Ovary (tissue), 9 donors: ENCODE measurements around the gene TIMM13. TPM values are rescaled to one million over a fixed set of nuclear protein-coding genes. Genes with fewer than 3 reads are reported as not detected.
A peak's percentile ranks its signal among the peaks of the same experiment; 100 is the strongest.

ENCODE experiments used
- DNase-seq, 5 donors: peaks; one replicate each; pipeline ENCODE4 v3.0.0-alpha.2; 2019 to 2020
- H3K27ac ChIP-seq, 2 donors: fragments of 200-600 bp; one replicate each; pipeline versions ENCODE4 v1.5.1 to v1.8.0; 2019 to 2022
- H3K27me3 ChIP-seq: fragments of 200-600 bp; one replicate; pipeline ENCODE4 v1.8.0; 2022
- H3K36me3 ChIP-seq: fragments of 200-600 bp; sonication (generic); one replicate; pipeline ENCODE4 v1.5.1; 2019
- H3K4me1 ChIP-seq: one replicate; pipeline ENCODE4 v1.8.1; 2013; ENCODE audit warnings: mild to moderate bottlenecking, moderate library complexity; ENCODE audit not compliant: insufficient read depth
- H3K4me3 ChIP-seq: fragments of 200-600 bp; sonication (generic); one replicate; pipeline ENCODE4 v1.5.1; 2017
- H3K9me3 ChIP-seq, 2 donors: fragments of 200-600 bp in 1 of 2; sonication (generic) in 1 of 2; one replicate each; pipeline versions ENCODE4 v1.5.1 to v1.8.1; 2013 to 2019; ENCODE audit warnings: mild to moderate bottlenecking in 1 of 2, moderate library complexity in 1 of 2
- CTCF ChIP-seq, 3 donors: fragments of 450-650 bp in 2 of 3; fragments of 200-600 bp in 1 of 3; IDR thresholded peaks; one replicate each; pipeline versions ENCODE4 v1.5.1 to v1.8.0; 2016 to 2022; ENCODE audit warnings: antibody characterized with exemption in 3 of 3, mild to moderate bottlenecking in 1 of 3
- EP300 ChIP-seq: sonication (generic); formaldehyde crosslinking; IDR thresholded peaks from one replicate; pipeline ENCODE4 v1.6.1; 2017; ENCODE audit warnings: antibody characterized with exemption
- POLR2A ChIP-seq: fragments of 450-650 bp; IDR thresholded peaks from one replicate; pipeline ENCODE4 v1.6.1; 2017; ENCODE audit warnings: antibody characterized with exemption, mild to moderate bottlenecking, moderate library complexity
- WGBS, 3 donors: extraction: QIAGEN DNeasy Blood & Tissue Kit in 1 of 3; methylation state at CpG; one replicate each; pipeline versions ENCODE4 v1.1.5 to v1.1.7; 2013 to 2017; 5-methylcytosine and 5-hydroxymethylcytosine counted together
- intact Hi-C, 4 donors: fragments of 100-400 bp; cut with DNase I; formaldehyde crosslinking; loops; one replicate each; pipeline versions ENCODE4 v1.11.0 to v1.15.1; 2022 to 2023
- polyA plus RNA-seq, 2 donors: library from polyadenylated mRNA; stranded (reverse); fragments of 200-250 nt in 1 of 2; fragments of 350-450 nt in 1 of 2; fragmentation: Illumina TruSeq in 1 of 2; extraction: RNeasy Lipid Tissue Mini Kit (QIAGEN cat#74804) in 1 of 2; gene quantifications; one replicate each; pipeline ENCODE4 v1.2.3, GENCODE V29; 2013 to 2014
- total RNA-seq, 7 donors: library from RNA; depleted of rRNA in 2 of 7; stranded (reverse); fragments of >200 nt in 2 of 7; fragmentation: NEBNext Ultra II Directional in 3 of 7; extraction: Animal tissue kit (Norgen Biotek cat#: 25700) in 3 of 7; gene quantifications; one replicate each; pipeline versions ENCODE4 v1.1.0 to v1.2.4, GENCODE V29; 2016 to 2023
- donor health status: DM: no; HTN: no; CAD: no; lungs with moderate emphysema.
- donor health status: DM: no; HTN: no; CAD: no.
- donor health status: Bipolar disorder and iron deficiency.
- donor health status: DM: yes; HTN: yes; CAD: no.
- donor health status: DM: no; HTN: no; CAD: no.
- donor health status: DM: yes; HTN: yes; CAD: no.

TIMM13 gene
- total and polyA plus RNA-seq, 9 donors: 2.7 to 72.3 (median 49.7) TPM

DNA sequence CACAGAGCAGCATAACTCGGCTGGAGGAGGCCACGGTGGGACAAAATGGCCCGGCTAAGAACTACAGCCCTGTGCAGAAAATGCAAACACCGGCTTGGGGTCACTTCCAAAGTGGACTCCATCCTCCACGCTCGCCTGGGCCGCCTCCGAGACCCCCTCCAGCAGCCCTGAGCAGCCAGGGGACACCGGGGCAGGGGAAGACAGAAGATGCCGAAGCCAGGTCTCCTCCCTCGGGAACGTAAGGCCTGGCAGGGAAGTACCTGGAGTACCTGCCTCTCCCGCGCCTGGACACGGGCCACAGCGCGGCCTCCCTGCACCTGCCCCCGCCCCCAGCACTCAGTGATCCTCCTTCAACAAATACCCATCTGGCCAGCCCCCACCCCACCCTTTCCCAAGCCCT lies 24.4 kb upstream of the TIMM13 start:
- Histone ChIP-seq H3K27me3 (no peaks in the 10 kb centered on the region), H3K4me3 (no peak overlapping the region), H3K27ac (no peak overlapping the region), H3K4me1 (peaks cover 2% of the 10 kb centered on the region), H3K9me3 (no peaks in the 10 kb centered on the region), H3K36me3 (no peaks in the 10 kb centered on the region)
- no peak for TF ChIP-seq EP300
- TF ChIP-seq CTCF (IDR thresholded peaks at IDR 0.05): no peak
- TF ChIP-seq POLR2A: no peak
- intact Hi-C loops: no loop called here
- 85 to 96% (median 95%) methylated on average over 18 of the region's 18 CpGs for WGBS, 3 donors
- DNase-seq: peak in 1 of 5 donors; percentile 17

- DNase-seq: no peak
- Histone ChIP-seq H3K4me1 (peaks cover 2% of the 10 kb centered on the region), H3K9me3 (no peaks in the 10 kb centered on the region), H3K4me3 (no peak overlapping the region), H3K27ac (no peak overlapping the region), H3K36me3 (no peaks in the 10 kb centered on the region), H3K27me3 (no peaks in the 10 kb centered on the region)
- TF ChIP-seq CTCF (IDR thresholded peaks at IDR 0.05) (no peak), EP300 (no peak), POLR2A (no peak)
- 88 to 91% (median 91%) methylated on average over 7 of the region's 7 CpGs for WGBS, 3 donors
- intact Hi-C loops: no loop called here
Measured at GRCh38 chr19:2451138-2451537, 23.8 kb upstream of the TIMM13 start.

GRCh38 chr19:2449019-2449418 lies 21.6 kb upstream of the TIMM13 start:
- no peak for TF ChIP-seq CTCF (IDR thresholded peaks at IDR 0.05)
- TF ChIP-seq EP300: no peak
- TF ChIP-seq POLR2A: no peak
- Histone ChIP-seq H3K4me3 (no peak overlapping the region), H3K4me1 (no peaks in the 10 kb centered on the region), H3K9me3 (no peaks in the 10 kb centered on the region), H3K27ac (no peak overlapping the region), H3K36me3 (no peaks in the 10 kb centered on the region), H3K27me3 (no peaks in the 10 kb centered on the region)
- DNase-seq: peak in 1 of 5 donors; percentile 12
- WGBS, 3 donors: 94 to 97% (median 97%) methylated on average over 11 of the region's 11 CpGs
- intact Hi-C loops: no loop called here

DNA sequence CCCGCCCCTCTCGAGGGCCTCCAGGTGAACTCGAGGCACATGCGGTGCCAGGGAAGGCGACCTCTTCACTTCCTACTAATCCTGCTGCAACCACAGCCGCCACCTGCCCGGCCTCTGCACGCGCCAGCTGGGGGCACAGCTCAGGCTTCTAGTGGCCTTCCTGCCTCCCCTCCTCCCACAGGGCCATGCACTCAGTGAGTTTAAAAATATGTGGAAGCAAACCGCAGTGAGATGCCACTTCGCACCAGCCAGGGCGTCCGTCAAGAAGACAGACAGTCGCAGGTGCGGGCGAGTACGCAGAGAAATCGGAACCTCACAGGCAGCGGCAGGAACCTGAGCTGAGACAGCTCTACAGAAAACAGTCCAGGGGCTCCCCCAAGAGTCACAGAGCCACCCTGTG lies 19.0 kb upstream of the TIMM13 start:
- no peak overlapping the region for H3K27ac ChIP-seq
- peak in 1 of 5 donors; percentile 15 for DNase-seq
- no peaks in the 10 kb centered on the region for H3K27me3 ChIP-seq
- TF ChIP-seq CTCF (IDR thresholded peaks at IDR 0.05) (no peak), POLR2A (no peak), EP300 (no peak)
- H3K36me3 ChIP-seq: no peaks in the 10 kb centered on the region
- 70 to 74% (median 73%) methylated on average over 19 of the region's 19 CpGs for WGBS, 3 donors
- intact Hi-C loops: no loop called here
- no peaks in the 10 kb centered on the region for H3K9me3 ChIP-seq
- no peak overlapping the region for H3K4me3 ChIP-seq
- H3K4me1 ChIP-seq: no peaks in the 10 kb centered on the region
